Melanocyte of skin (primary cell): ENCODE measurements around the gene RGS19. TPM values are rescaled to one million over a fixed set of nuclear protein-coding genes. Genes with fewer than 3 reads are reported as not detected.

Source experiments
- small RNA-seq, 2 donors: library from RNA; depleted of rRNA; stranded (forward); fragments of <200 nt; gene quantifications; one replicate each; pipeline ENCODE3, GENCODE V24; 2012
- total RNA-seq, 2 donors: library from RNA; depleted of rRNA; stranded (reverse); fragments of >200 nt; gene quantifications; 2 replicates each; pipeline ENCODE4 v1.2.3, GENCODE V29; 2012

RGS19 gene
- total RNA-seq, result 10 to 100 TPM in 1 of 2 donors, 1 to 10 TPM in 1; 8.3 to 17.3 TPM

GRCh38 chr20:64079273-64080012 lies at the start of gene RGS19:
RGS19 (minus strand) TSS chr20:64079518; CDS start chr20:64076886, 2,632 bp downstream.

GRCh38 chr20:64106981-64107735 lies 27.8 kb upstream of the RGS19 start, which contains the start of gene NPBWR2:
NPBWR2 (minus strand) TSS chr20:64107565; CDS start chr20:64106831, 734 bp downstream.

GRCh38 chr20:64083804-64084684 lies 4.7 kb upstream of the RGS19 start, which contains the start of gene LKAAEAR1:
LKAAEAR1 (minus strand) TSS chr20:64084398; CDS start chr20:64084219, 179 bp downstream.

GRCh38 chr20:64080013-64080812 lies 895 bp upstream of the RGS19 start, which contains the start of gene OPRL1:
OPRL1 (plus strand) TSS chr20:64080082; CDS start chr20:64092721, 12,639 bp downstream.

GRCh38 chr20:64062596-64063388 lies 16.5 kb downstream of the RGS19 start, which contains the start of gene TCEA2:
TCEA2 (plus strand) TSS chr20:64063198; CDS start chr20:64063313, 115 bp downstream.

GRCh38 chr20:64049060-64049877 lies 30.0 kb downstream of the RGS19 start, which contains the start of gene SOX18:
SOX18 (minus strand) TSS chr20:64049639; CDS start chr20:64049516, 123 bp downstream.

GRCh38 chr20:64035933-64036345 lies 43.4 kb downstream of the RGS19 start, which contains the start of gene C20orf204:
C20orf204 (plus strand) TSS chr20:64036182; CDS start chr20:64036324, 142 bp downstream.

Small RNAs within 50 kb of the gene (small RNA-seq; reads per million reads assigned to genes)
- gene AL355803.1 (0 reads per million in 2 donors), gene MIR6813 (0.17 to 0.64 reads per million in 2 donors)

Other genes starting within 250 kb of the RGS19 start
- gene ZBTB46, start 248.3 kb downstream of the RGS19 start, total RNA-seq, result under 1 TPM; under 0.01 to 1.00 TPM
- gene ABHD16B, start 218.0 kb downstream of the RGS19 start, total RNA-seq, result not detected
- 10 to 100 TPM; 47.1 to 53.9 TPM for gene TPD52L2, start 214.2 kb downstream of the RGS19 start, total RNA-seq
- gene DNAJC5, start 184.4 kb downstream of the RGS19 start, total RNA-seq, result 10 to 100 TPM; 34.4 to 39.6 TPM
- gene UCKL1, start 123.1 kb downstream of the RGS19 start, total RNA-seq, result 10 to 100 TPM; 25.5 to 36.0 TPM
- 1 to 10 TPM; 7.9 to 9.3 TPM for gene ZNF512B, start 109.6 kb downstream of the RGS19 start, total RNA-seq
- 1 to 10 TPM in 1 of 2 donors, under 1 TPM in 1; 1.00 to 2.1 TPM for gene SAMD10, start 99.9 kb downstream of the RGS19 start, total RNA-seq
- gene PRPF6, start 98.4 kb downstream of the RGS19 start, total RNA-seq, result 10 to 100 TPM; 47.1 to 51.0 TPM
- 1 to 10 TPM in 1 of 2 donors, under 1 TPM in 1; 1.00 to 1.4 TPM for gene C20orf204, start 43.3 kb downstream of the RGS19 start, total RNA-seq
- gene SOX18, start 29.9 kb downstream of the RGS19 start, total RNA-seq, result under 1 TPM; 0.33 to 0.34 TPM
- gene TCEA2, start 16.3 kb downstream of the RGS19 start, total RNA-seq, result 10 to 100 TPM in 1 of 2 donors, 1 to 10 TPM in 1; 8.0 to 13.1 TPM
- under 1 TPM; 0.34 to 0.67 TPM for gene OPRL1, start 564 bp upstream of the RGS19 start, total RNA-seq
- not detected for gene LKAAEAR1, start 4.9 kb upstream of the RGS19 start, total RNA-seq
- gene NPBWR2, start 28.0 kb upstream of the RGS19 start, total RNA-seq, result not detected
- gene MYT1, start 84.9 kb upstream of the RGS19 start, total RNA-seq, result under 1 TPM in 1 of 2 donors, not detected in 1; under 0.01 TPM
- 10 to 100 TPM; 21.6 to 32.0 TPM for gene PCMTD2, start 176.2 kb upstream of the RGS19 start, total RNA-seq